Aorta (tissue), 5 donors: Measurements from ENCODE around the gene GNS. TPM values are rescaled to one million over a fixed set of nuclear protein-coding genes. Genes with fewer than 3 reads are reported as not detected.
A peak's percentile ranks its signal among the peaks of the same experiment; 100 is the strongest.

Experiments used
- ATAC-seq: fragments of 200-7000 bp; cut with Tn5 transposase; one replicate; pipeline ENCODE4 v1.9.1; 2022; ENCODE audit warnings: moderate library complexity; ENCODE audit not compliant: low FRiP score
- DNase-seq, 2 donors: peaks; one replicate each; pipeline ENCODE4 v3.0.0-alpha.2; 2020
- H3K27ac ChIP-seq, 2 donors: one replicate each; pipeline ENCODE4 v1.5.1; 2013; ENCODE audit warnings: low read length in 2 of 2, mild to moderate bottlenecking in 2 of 2, moderate library complexity in 2 of 2, control low read depth in 1 of 2, inconsistent platforms in 1 of 2, low read depth in 1 of 2
- H3K27me3 ChIP-seq, 2 donors: one replicate each; pipeline ENCODE4 v1.6.1; 2013; ENCODE audit warnings: control low read depth in 1 of 2, low read length in 1 of 2, mild to moderate bottlenecking in 1 of 2, moderate library complexity in 1 of 2; ENCODE audit not compliant: insufficient read depth in 2 of 2, control insufficient read depth in 1 of 2
- H3K36me3 ChIP-seq, 2 donors: one replicate each; pipeline ENCODE4 v1.6.1; 2013; ENCODE audit warnings: control low read depth in 1 of 2, low read length in 1 of 2, mild to moderate bottlenecking in 1 of 2; ENCODE audit not compliant: insufficient read depth in 2 of 2, control insufficient read depth in 1 of 2
- H3K4me1 ChIP-seq, 2 donors: one replicate each; pipeline ENCODE4 v1.6.1; 2013; ENCODE audit warnings: low read length in 2 of 2, control low read depth in 1 of 2, mild to moderate bottlenecking in 1 of 2, moderate library complexity in 1 of 2; ENCODE audit not compliant: insufficient read depth in 2 of 2, control insufficient read depth in 1 of 2
- H3K4me3 ChIP-seq, 2 donors: one replicate each; pipeline ENCODE4 v1.5.1; 2013; ENCODE audit warnings: low read length in 2 of 2, control low read depth in 1 of 2, mild to moderate bottlenecking in 1 of 2
- H3K9me3 ChIP-seq: one replicate; pipeline ENCODE4 v1.6.1; 2013; ENCODE audit warnings: mild to moderate bottlenecking, low read length; ENCODE audit not compliant: control insufficient read depth
- WGBS, 2 donors: extraction: QIAGEN DNeasy Blood & Tissue Kit; methylation state at CpG; one replicate each; pipeline ENCODE4 v1.1.7; 2013; 5-methylcytosine and 5-hydroxymethylcytosine counted together
- intact Hi-C, 2 donors: fragments of 100-400 bp; cut with DNase I; formaldehyde crosslinking; loops; one replicate each; pipeline versions ENCODE4 v1.14.2 to v1.15.0; 2022
- polyA plus RNA-seq, 2 donors: library from polyadenylated mRNA; stranded (reverse); fragments of 200-250 nt; gene quantifications; one replicate each; pipeline ENCODE4 v1.2.3, GENCODE V29; 2013
- total RNA-seq, 2 donors: library from RNA; stranded (reverse); fragmentation: NEBNext Ultra II Directional; extraction: Animal tissue kit (Norgen Biotek cat#: 25700); gene quantifications; one replicate each; pipeline ENCODE4 v1.2.1, GENCODE V29; 2021
- donor health status: healthy with polysubstance abuse.
- donor health status: Bipolar disorder and iron deficiency.
- donor health status: DM: no; HTN: no; CAD: no.
- donor health status: DM: no; HTN: no; CAD: no.
- donor health status: DM: yes; HTN: yes; CAD: no.

Gene GNS
- total and polyA plus RNA-seq, 4 donors, result 29.6 to 152 (median 78.4) TPM

DNA sequence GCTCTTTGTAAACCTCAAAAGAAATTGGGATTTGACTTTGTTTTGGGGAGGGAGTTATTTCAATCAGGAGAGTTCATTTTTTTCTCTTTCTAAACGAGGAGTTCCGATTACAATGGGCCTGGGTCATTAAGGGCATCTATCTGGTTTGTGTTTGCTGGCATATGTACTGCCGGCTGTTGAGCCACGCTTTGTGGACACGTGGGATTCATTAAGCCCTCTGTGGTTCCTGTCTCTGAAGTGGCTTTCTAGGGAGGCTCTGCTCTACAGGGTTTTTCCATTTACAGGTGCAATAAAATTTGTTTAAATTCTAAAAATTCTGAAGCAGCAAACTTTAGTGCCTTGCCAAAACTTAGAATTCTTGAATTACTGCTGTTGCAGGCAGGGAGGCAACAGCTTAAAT is 57.9 kb downstream of the GNS start:
- H3K27ac ChIP-seq, result no peak overlapping the region
- no peak overlapping the region for H3K4me3 ChIP-seq
- intact Hi-C loops, result no loop called here
- 24 to 28% methylated on average over 5 of the region's 5 CpGs for WGBS, 2 donors
- no peak for DNase-seq
- H3K27me3 ChIP-seq, result no peaks in the 10 kb centered on the region
- no peaks in the 10 kb centered on the region for H3K4me1 ChIP-seq
- peaks cover 3 to 6% of the 10 kb centered on the region in 2 donors for H3K36me3 ChIP-seq
- no peak for ATAC-seq
- no peaks in the 10 kb centered on the region for H3K9me3 ChIP-seq

DNA sequence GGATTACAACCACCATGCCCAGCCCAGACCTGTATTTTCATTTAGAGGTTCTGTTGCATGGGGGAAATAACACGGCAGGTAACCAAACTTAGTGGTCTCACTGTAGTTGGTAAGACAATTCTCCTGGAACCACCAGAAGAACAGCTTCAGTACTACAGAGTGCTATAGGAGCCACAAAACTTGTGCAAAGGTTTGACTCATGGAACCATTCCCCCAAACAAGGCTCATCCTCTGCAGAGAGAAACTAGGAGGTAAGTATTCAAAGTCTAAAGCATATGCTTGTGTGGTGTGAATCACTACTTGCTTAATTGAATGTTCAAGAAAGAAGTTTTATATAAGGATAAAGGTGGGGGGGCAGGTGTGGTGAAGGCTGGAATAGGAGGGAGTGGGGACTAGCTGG is 58.7 kb downstream of the GNS start:
- ATAC-seq (no peak), DNase-seq (no peak)
- Histone ChIP-seq H3K9me3 (no peaks in the 10 kb centered on the region), H3K4me3 (no peak overlapping the region), H3K4me1 (peaks cover 0 to 1% of the 10 kb centered on the region in 2 donors), H3K27ac (no peak overlapping the region), H3K36me3 (peaks cover 3 to 6% of the 10 kb centered on the region in 2 donors), H3K27me3 (no peaks in the 10 kb centered on the region)
- WGBS, 2 donors, result 74 to 86% methylated on average over 1 of the region's 1 CpG
- intact Hi-C loops, result no loop called here

DNA sequence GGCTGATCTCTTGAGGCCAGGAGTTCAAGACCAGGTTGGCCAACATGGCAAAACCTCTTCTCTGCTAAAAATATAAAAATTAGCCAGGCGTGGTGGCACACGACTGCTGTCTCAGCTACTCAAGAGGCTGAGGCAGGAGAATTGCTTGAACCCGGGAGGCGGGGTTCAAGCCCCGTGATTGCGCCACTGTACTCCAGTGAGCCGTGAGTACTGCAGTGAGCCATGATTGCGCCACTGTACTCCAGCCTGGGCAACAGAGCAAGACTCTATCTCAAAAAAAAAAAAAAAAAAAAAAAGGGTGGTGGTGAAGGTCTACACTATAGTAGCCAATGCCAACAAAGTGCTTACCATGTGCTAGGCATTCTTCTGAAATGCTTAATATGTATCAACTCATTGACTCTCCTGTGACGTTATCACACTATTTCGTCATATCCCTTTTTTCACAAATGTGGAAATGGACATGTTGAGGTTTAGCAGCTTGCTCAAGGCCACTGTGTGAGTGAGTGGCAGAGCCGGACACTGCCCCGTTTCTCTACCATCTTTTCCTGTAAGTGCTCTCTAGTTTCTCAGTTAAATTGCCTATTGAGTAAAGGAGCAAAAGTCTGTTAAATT is 59.6 kb downstream of the GNS start:
- Histone ChIP-seq H3K27ac (no peak overlapping the region), H3K27me3 (no peaks in the 10 kb centered on the region), H3K4me3 (no peak overlapping the region), H3K4me1 (peaks cover 0 to 1% of the 10 kb centered on the region in 2 donors), H3K36me3 (peaks cover 3 to 6% of the 10 kb centered on the region in 2 donors), H3K9me3 (no peaks in the 10 kb centered on the region)
- ATAC-seq (no peak), DNase-seq (no peak)
- WGBS, 2 donors, result 90 to 93% methylated on average over 12 of the region's 12 CpGs
- intact Hi-C loops, result loop anchor here (2.0 to 5.0 kb wide), 2 partner anchors 92 to 151 kb away; no protein-coding TSS in a partner anchor

DNA sequence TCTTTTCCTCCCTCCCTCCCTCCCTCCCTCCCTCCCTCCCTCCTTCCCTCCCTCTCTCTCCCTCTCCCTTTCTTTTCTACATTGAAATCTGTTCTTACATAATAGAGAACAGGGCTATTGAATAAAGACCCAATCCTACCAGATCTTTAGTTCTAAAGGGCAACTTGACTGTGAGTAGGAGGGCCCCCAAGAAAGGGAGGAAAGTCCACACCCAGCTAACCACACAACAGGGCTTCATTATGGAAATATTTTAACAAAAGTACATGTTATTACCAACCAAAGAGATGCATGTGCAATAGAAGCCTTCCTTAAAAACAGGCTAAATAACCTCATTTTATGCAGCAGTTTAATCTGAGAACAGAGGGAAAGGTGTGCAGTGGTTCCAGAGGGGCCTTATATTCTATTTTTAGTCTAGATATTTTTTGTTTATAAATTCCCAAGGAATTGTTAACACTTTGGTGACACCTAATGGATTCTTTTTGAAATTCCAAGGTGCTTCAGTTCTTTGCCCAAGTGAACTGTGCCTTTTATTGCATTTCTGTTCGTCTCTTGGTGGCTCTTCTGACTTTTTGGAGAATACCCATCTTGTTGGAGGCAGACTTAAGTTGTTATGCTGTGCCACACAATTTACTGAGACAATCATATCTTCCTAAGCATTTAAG is 63.0 kb downstream of the GNS start:
- Histone ChIP-seq H3K9me3 (no peaks in the 10 kb centered on the region), H3K27ac (no peak overlapping the region), H3K4me3 (no peak overlapping the region), H3K4me1 (peaks cover 0 to 4% of the 10 kb centered on the region in 2 donors), H3K27me3 (no peaks in the 10 kb centered on the region), H3K36me3 (peaks cover 3% of the 10 kb centered on the region in 2 donors)
- DNase-seq, result no peak
- ATAC-seq, result no peak
- intact Hi-C loops, result loop anchor here in 1 of 2 donors (5.0 kb wide), 1 partner anchor 89 kb away; no protein-coding TSS in a partner anchor
- 8 to 13% methylated on average over 1 of the region's 1 CpG for WGBS, 2 donors

DNA sequence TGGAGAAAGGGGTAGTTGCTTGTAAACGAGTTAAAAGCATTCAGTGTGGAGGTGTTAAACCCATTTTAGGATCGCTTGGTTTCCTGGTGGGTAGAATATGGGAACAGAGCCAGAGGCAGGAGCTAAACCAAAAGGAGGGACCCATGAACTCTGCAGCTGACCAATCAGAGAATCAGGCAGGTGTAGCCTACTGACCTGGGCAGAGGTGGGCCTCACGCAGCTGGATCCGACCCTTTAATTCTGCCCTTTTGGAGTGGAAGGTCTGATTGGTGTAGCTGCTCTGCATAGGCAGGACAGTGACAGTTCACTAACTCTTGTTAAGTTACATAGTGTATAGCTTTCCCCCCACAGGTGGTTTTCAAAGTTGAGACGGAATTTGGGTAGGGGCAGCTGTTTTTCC is 63.7 kb downstream of the GNS start:
- no peaks in the 10 kb centered on the region for H3K9me3 ChIP-seq
- ATAC-seq (no peak), DNase-seq (no peak)
- intact Hi-C loops, result loop anchor here in 1 of 2 donors (5.0 kb wide), 1 partner anchor 88 kb away; no protein-coding TSS in a partner anchor
- WGBS, 2 donors, result 60 to 64% methylated on average over 5 of the region's 5 CpGs
- peaks cover 3% of the 10 kb centered on the region in 2 donors for H3K36me3 ChIP-seq
- peak overlapping the region; percentile 5 to 19 for H3K27ac ChIP-seq
- peaks cover 0 to 4% of the 10 kb centered on the region in 2 donors for H3K4me1 ChIP-seq
- no peaks in the 10 kb centered on the region for H3K27me3 ChIP-seq
- no peak overlapping the region for H3K4me3 ChIP-seq

DNA sequence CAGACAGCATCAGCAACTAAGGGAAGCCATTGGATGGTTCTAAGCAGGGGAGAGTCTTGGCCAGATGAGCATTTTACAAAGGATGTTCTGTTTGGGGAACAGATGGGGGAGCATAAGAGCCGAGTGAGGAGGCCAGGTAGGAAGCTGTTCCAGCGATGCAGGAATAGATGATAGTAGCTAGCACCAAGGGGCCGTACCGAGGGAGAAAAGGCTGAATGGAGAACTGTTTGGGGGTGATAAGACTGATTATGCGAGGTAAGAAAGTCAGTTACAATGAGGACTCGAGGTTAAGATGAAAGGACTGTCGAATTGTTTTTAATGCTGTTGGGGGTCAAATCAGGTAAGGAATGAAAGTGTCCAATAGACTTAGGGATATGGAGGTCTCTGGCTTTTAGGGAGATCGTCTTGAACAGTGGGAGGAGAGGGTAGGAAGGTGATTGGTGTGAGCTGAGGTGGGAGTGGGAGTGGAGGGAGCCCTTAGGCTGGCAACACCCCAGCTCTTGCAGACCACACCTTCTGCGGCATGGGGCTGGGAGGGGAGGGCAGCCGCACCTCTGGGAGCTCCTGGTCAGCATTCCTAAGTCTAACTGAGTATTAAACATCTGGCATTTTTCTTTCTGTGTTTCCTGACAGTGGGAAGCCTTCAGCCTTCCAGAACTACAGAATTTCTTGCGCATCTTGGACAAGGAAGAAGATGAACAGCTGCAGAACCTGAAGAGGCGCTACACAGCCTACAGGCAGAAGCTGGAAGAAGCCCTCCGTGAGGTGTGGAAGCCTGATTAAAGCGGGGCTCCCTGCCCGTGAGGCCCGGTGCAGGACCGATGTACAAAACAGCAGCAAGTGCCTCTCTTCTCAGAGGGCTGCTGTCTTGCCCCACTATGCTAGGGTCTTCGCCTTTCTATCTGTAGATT is 64.8 kb downstream of the GNS start:
- WGBS, 2 donors, result 55 to 59% methylated on average over 18 of the region's 18 CpGs
- intact Hi-C loops, result loop anchor here in 1 of 2 donors (5.0 kb wide), 1 partner anchor 87 kb away; no protein-coding TSS in a partner anchor
- Histone ChIP-seq H3K27ac (peak overlapping the region in 1 of 2 donors; percentile 10), H3K9me3 (no peaks in the 10 kb centered on the region), H3K36me3 (peaks cover 0 to 3% of the 10 kb centered on the region in 2 donors), H3K4me1 (peaks cover 0 to 4% of the 10 kb centered on the region in 2 donors), H3K27me3 (no peaks in the 10 kb centered on the region), H3K4me3 (no peak overlapping the region)
- ATAC-seq, result no peak
- DNase-seq, result no peak

DNA sequence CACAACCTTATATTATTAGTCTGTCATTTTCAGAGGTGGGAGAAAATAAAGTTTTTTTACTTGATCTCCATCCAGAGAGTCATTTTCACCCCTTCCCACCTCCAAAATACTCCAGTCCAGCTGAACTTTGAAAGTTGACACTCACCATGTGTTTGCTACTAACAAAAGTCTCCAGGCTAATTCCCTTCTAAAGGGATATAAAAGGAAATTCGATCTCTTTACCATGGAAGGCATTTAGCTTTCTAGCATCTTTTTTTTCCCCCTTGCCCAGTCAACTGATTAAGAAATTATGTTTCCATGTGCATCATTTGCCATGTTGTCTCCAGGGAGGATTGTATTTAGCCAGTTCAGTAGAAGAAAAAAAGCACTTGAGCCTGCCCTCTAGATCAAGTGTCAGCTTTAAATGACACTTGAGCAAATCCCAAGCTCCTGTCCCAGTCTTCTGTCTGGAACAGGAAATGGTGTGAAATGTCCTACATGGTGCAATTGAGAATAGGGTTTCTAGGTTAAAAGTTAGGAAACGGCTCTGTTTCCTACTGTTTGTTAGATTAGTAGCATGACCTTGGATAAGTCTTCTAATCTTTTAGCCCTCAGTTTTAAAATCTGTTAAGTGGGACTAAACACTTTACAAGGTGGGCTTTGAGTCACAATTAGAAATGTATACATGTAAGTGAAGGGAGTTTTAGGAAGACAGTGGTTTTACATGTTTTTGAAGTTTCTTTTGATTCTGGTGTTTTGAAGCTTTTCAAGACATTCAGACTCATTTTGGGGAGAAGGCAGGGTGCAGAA is 67.2 kb downstream of the GNS start:
- DNase-seq (no peak), ATAC-seq (no peak)
- intact Hi-C loops, result no loop called here
- H3K4me1 ChIP-seq, result peaks cover 0 to 4% of the 10 kb centered on the region in 2 donors
- no peaks in the 10 kb centered on the region for H3K9me3 ChIP-seq
- peak overlapping the region in 1 of 2 donors; percentile 9 for H3K27ac ChIP-seq
- WGBS, 2 donors, result 23 to 30% methylated on average over 2 of the region's 2 CpGs
- peaks cover 3% of the 10 kb centered on the region in 2 donors for H3K36me3 ChIP-seq
- H3K4me3 ChIP-seq, result no peak overlapping the region
- no peaks in the 10 kb centered on the region for H3K27me3 ChIP-seq
